ENCODE results near the gene KCNA10.

DNA sequence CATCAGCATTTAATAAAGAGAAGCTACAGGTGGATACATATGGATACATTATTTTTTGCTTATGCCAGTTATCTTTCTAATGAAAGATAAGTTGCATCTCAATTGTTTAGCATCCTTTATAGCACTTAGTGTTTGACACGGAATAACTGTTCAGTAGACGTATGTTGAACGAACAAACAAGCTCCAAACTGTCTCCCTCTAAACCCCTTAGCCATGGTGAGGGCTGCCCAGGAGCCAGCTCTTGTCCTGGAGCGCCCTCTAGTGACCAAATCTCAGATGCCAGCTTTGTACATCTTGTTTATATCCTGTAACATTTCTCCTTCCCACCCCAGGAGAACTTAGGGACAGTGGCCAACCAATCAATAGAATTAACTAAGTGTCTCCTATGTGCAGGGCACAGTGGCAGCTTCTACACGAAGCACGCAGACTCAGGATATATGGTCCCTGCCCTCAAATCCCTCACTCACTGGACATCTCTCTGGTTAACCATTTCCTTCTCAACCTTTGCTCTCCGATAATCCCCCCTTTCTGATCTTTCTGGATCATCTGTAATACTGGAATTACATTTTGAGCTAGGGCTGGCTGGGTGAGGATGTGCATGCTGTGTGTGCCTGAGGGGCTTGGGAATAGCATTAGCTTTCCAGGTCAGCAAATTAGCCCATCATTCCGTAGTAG, 22.9 kb downstream of the KCNA10 start:
- no peak for TF ChIP-seq BHLHE40 (IDR thresholded peaks at IDR 0.05; ENCODE audit: borderline replicate concordance)
- no peak for TF ChIP-seq ELF4 (IDR thresholded peaks at IDR 0.05)
- no peak for TF ChIP-seq CTBP1 (IDR thresholded peaks at IDR 0.05; ENCODE audit: borderline replicate concordance)
- no peak for TF ChIP-seq TARDBP (IDR thresholded peaks at IDR 0.05)
- TF ChIP-seq LEF1 (IDR thresholded peaks at IDR 0.05; ENCODE audit: borderline replicate concordance), result no peak
